SK-MEL-5 (cell line): ENCODE data around the gene KLHL26. TPM values are rescaled to one million over a fixed set of nuclear protein-coding genes. Genes with fewer than 3 reads are reported as not detected.

Experiments
- DNase-seq: peaks from one replicate; pipeline ENCODE4 v3.0.0-alpha.2; 2016; ENCODE audit warnings: low read depth, low spot score
- in situ Hi-C: cut with HindIII; loops from 2 replicates; pipeline ENCODE4 v1.10.0; 2016; ENCODE audit warnings: low sequenced_read_pairs, high pct_unique_total_duplicates, low pct_unique_long_range_greater_than_20kb
- total RNA-seq: library from RNA; depleted of rRNA; stranded (reverse); fragments of >200 nt; shearing (Covaris generic); gene quantifications from 2 replicates; pipeline ENCODE4 v1.2.3, GENCODE V29; 2014

KLHL26 gene
- total RNA-seq, 1 experiment from 2014 or later: 0.77 TPM

DNA sequence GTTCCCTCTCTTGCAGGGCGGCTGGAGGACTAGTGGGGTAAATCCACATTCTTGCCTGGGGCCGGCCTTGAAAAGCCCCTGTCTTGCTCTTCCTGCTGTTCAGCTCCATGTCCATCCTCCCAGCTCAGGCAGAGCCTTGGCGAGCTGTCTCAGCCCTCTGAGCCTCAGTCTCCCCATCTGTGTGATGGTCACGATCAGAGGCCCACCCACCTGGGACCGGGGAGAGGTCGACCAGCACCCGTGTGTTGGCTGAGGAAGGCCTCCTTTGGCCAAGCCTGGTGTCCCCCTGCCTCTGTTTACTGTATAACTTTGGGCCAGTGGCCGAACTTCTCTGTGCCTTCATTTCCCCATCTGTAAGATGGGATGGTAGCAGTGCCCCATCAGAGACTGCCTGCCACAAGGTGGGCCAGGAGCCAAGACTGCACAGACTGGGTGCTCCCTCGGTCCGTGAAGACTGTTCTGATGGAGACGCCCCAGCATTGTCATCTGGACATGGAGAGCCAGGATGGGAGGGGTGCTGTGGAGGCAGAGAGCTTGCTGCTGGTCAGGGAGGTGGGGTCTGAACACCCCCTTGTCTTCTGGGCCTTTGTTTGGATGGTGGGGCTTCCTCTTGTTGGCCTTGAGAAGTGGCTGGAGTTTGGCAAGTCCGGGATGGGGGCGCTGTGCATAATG lies 18.5 kb downstream of the KLHL26 start:
- in situ Hi-C loops: no loop called here

DNA sequence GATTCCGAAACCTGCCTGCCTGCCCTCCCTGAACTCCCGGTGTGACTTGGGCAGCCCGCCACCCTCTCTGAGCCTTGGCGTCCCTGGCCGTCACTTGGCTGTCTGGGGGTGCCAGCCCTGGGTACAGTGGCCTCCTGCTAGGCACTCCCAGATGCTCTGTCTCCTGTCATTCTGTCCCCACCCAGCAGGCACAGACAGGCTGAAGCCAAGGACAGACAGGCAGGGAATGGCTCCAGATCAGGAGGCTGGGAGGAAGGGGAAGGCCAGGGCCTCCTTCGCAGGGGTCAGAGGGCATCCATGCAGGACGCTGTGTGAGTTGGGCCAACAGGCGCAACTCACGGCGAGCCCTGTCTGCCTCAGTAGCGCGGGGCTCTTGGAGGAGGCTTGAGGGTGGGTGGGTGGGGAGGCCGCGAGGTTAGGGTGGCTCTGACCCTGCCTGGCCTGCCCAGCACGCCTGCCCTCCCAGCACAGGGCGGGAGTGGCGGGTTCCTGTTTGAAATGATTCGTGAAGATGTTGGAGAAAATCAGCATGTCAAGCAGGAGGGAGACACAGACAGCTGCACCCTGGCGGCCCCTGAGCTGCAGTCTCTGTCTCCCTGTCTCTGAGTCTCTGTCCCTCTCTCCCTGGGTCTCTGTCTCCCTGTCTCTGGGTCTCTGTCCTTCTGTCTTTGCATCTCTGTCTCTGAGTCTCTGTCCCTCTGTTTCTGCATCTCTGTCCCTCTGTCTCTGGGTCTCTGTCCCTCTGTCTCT lies 19.7 kb downstream of the KLHL26 start:
- no peak for DNase-seq
- in situ Hi-C loops: no loop called here

More for the DNA sequence above, 18.5 kb downstream of the KLHL26 start:
- DNase-seq: no peak

DNA sequence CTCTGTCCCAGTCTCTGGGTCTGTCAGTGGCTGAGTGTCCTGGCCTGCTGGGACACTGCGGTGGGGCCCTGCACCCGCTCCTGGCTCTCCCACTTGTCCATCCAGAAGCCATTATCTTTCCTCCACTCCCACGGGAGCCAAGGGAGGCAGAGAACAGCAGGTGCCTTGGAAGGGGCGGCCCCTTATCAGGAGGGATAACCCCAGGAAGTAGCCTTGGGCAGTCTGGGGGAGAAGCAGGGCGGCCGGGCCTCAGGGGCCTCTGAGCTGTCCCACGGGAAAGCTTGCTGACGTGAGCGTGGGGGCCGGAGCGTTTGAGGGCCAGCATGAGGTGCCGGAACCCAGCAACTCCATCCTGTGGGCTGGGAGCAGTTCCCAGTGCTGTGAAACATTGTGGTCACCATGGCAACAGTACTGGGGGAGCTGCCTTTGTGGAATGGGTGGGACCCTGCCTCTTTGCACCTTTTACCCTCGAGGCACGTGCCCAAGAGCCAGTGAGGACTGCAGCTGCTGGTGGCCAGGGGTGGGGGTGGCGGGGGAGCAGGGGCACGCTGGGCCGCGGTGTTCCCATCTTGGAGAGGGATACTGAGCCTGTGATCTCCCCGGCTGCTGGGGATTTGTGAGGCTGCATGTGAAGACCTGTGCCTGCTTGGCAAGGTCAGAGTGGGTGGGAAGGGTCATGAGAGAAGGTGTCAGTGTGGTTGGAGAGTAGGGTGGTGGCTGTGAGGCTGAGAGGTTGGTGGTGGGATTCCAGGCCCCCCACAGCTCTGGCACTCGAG lies 20.9 kb downstream of the KLHL26 start:
- in situ Hi-C loops: no loop called here
- no peak for DNase-seq

DNA sequence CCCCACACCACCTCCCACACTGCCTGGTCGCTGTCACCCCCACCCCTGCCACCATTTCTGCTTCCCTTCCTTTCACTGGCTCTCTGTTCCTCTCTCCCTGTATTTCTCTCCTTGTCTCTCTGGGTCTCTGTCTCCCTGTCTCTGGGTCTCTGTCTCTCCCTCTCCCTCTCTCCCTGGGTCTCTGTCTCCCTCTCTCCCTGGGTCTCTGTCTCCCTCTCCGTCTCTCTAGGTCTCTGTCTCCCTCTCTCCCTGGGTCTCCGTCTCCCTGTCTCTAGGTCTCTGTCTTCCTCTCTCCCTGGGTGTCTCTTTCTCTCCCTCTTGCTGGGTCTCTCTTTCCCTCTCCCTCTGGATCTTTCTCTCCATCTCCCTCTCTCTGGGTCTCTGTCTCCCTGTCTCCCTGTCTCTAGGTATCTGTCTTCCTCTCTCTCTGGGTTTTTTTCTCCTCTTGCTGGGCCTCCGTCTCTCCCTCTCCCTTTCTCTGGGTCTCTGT lies 21.6 kb downstream of the KLHL26 start:
- in situ Hi-C loops: no loop called here
- DNase-seq: no peak

- in situ Hi-C loops: no loop called here
- DNase-seq: no peak
These were observed 22.6 kb downstream of the KLHL26 start for GRCh38 chr19:18659281-18660050.

GRCh38 chr19:18660051-18660910 lies 23.5 kb downstream of the KLHL26 start:
- in situ Hi-C loops: no loop called here
- no peak for DNase-seq

- no peak for DNase-seq
- in situ Hi-C loops: no loop called here
These were observed 24.3 kb downstream of the KLHL26 start for GRCh38 chr19:18660939-18661670.

DNA sequence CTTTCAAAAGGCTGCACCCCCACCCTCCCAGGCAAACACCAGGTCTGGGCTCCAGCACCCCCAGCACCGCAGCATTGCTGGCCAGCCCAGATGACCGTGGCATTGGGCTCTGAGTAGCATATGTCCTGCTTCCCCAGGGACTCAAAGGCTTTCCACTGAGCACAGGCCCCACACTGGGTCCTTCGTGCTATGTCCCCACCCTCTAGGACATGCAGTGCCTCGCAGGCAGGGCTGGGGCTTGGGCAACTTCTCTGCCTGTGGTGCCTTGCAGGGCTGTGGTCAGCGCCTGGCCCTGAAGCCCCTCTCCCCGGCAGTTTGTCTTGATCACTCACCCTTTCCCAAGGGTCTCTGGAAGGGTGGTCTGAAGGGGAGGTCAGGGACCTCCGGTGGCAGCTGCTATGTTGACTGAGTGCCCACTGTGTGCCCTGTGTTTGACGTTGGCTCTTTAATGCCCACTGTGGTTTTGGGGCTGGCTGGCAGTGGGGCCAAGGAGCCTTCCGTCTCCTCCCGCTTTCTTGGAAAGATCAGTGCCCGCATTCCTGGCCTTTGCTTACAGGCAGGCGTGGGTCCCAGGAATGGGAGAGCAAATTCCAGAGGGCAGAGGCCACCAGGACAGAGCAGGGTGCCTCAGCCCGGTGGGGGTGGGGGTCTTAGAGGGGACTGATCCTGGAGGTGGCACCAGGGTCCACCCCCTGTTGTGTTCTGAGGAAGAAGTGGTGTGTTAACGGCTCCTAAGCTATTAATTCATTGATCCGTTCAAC lies 26.3 kb downstream of the KLHL26 start:
- no peak for DNase-seq
- in situ Hi-C loops: no loop called here

GRCh38 chr19:18663940-18664530 lies 27.2 kb downstream of the KLHL26 start:
- no peak for DNase-seq
- in situ Hi-C loops: no loop called here

- DNase-seq: no peak
- in situ Hi-C loops: no loop called here
These were observed 29.0 kb downstream of the KLHL26 start for GRCh38 chr19:18665771-18666202.

GRCh38 chr19:18666317-18666716 lies 29.5 kb downstream of the KLHL26 start:
- in situ Hi-C loops: no loop called here
- DNase-seq: no peak

DNA sequence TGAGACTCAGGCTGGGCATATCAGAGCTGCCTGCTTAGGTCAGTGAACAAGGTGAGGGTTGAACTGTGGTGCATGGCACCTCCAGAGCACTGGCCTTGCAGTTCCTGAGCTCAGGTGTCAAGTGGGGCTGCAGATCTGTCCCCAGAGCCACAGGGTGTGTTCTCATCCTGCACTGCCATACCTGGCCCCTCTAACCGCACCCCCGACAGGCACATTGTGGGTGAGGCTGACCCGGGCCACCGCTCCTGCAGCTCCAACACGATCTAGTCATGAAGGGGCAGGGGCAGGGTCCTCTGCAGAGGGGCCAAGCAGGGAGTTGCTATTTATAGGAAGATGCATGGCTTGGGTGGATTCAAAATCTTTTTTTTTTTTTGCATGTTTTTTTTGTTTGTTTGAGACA lies 30.0 kb downstream of the KLHL26 start:
- in situ Hi-C loops: no loop called here
- no peak for DNase-seq

DNA sequence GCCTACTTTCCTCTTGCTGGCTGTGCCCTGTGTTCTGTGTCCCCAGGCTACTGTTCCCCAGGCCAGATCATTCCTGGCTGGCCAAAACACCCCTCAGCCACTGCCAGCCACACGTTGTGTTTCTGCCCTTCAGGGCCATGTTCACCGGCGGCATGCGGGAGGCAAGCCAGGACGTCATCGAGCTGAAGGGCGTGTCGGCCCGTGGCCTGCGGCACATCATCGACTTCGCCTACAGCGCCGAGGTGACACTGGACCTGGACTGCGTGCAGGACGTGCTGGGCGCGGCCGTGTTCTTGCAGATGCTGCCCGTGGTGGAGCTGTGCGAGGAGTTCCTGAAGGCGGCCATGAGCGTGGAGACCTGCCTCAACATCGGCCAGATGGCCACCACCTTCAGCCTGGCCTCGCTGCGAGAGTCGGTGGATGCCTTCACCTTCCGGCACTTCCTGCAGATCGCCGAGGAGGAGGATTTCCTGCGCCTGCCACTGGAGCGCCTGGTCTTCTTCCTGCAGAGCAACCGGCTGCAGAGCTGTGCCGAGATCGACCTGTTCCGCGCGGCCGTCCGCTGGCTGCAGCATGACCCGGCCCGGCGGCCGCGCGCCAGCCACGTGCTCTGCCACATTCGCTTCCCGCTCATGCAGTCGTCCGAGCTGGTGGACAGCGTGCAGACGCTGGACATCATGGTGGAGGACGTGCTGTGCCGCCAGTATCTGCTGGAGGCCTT lies 30.9 kb downstream of the KLHL26 start:
- DNase-seq: no peak
- in situ Hi-C loops: no loop called here

- in situ Hi-C loops: no loop called here
- no peak for DNase-seq
These were observed 31.4 kb downstream of the KLHL26 start for GRCh38 chr19:18668252-18668631.
